Measurements from ENCODE around the gene USP31. TPM values are rescaled to one million over a fixed set of nuclear protein-coding genes. Genes with fewer than 3 reads are reported as not detected.

The USP31 gene
- total RNA-seq, 2 experiments from 2014 or later: 4.5 to 4.9 TPM

DNA sequence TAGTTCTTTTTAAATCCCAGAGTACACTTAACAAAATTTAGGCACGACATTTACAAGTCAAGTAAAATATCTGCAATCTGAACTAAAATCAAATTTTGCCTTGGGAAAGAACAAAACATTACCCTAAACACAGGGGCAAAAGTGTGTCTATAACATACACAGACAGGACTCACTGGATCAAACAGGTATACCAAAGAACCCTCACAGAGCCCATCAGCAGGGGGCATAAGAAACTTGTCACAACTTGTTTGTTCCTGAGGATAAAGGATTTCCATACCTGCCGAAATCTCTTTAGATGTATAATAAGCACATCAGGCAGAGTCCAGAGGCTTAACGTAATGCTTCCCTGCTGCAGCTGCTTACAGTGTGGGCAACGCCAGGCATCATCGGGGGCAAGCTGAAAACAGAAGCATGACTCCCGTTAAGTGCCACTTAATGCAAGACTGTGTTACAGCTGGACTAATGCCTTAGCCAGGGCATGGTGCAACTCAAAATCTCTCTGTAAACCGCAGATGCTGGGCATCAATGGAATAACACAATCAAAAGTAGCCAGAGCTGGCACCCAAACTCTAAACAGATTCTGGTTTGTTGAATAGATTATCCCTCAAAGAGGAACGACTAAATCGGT is 67.0 kb downstream of the USP31 start:
- TF ChIP-seq, protein P1, sequence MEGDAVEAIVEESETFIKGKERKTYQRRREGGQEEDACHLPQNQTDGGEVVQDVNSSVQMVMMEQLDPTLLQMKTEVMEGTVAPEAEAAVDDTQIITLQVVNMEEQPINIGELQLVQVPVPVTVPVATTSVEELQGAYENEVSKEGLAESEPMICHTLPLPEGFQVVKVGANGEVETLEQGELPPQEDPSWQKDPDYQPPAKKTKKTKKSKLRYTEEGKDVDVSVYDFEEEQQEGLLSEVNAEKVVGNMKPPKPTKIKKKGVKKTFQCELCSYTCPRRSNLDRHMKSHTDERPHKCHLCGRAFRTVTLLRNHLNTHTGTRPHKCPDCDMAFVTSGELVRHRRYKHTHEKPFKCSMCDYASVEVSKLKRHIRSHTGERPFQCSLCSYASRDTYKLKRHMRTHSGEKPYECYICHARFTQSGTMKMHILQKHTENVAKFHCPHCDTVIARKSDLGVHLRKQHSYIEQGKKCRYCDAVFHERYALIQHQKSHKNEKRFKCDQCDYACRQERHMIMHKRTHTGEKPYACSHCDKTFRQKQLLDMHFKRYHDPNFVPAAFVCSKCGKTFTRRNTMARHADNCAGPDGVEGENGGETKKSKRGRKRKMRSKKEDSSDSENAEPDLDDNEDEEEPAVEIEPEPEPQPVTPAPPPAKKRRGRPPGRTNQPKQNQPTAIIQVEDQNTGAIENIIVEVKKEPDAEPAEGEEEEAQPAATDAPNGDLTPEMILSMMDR (IDR thresholded peaks at IDR 0.05): no peak
- peaks cover 5% of the 10 kb centered on the region for H3K4me1 Mint-ChIP-seq (ENCODE audit: low read depth)
- POLR2A ChIA-PET: no interaction called here
- peaks cover 37% of the 10 kb centered on the region for H3K36me3 Mint-ChIP-seq (ENCODE audit: low read depth)
- CTCF ChIA-PET: no interaction called here
- intact Hi-C loops (cut with micrococcal nuclease): no loop called here
- no peak overlapping the region for H3K27ac Mint-ChIP-seq
- no peaks in the 10 kb centered on the region for H3K27me3 Mint-ChIP-seq
- no peak overlapping the region for H3K4me3 Mint-ChIP-seq
- H3K9me3 Mint-ChIP-seq: no peaks in the 10 kb centered on the region
- ATAC-seq (no peak), DNase-seq (no peak)

DNA sequence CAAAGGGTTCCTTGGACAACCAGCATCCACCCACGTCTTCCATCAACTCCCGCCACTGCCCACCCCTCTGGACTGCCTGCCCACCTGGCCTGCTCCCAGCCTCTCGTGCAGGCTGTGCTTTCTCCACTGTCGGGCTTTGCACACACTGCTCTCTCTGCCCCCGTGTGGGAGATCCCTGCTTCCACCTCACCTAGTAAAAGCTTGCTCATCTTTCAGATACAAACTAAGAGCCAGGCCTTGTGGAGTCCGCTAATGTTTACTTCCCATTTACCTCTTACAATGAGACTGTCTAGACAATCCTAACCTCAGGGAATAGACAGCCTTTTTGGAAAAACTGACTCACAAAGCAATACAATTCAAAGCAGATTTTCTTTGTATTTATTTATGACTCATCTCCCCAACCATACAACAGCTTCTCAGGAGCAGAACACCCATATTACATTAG is 67.6 kb downstream of the USP31 start:
- ChIA-PET CTCF (no interaction called here), POLR2A (no interaction called here)
- no peak overlapping the region for H3K4me3 Mint-ChIP-seq
- peaks cover 5% of the 10 kb centered on the region for H3K4me1 Mint-ChIP-seq (ENCODE audit: low read depth)
- intact Hi-C loops (cut with micrococcal nuclease): no loop called here
- H3K27ac Mint-ChIP-seq: no peak overlapping the region
- DNase-seq (no peak), ATAC-seq (no peak)
- no peaks in the 10 kb centered on the region for H3K9me3 Mint-ChIP-seq
- TF ChIP-seq, protein P1 (IDR thresholded peaks at IDR 0.05): no peak
- no peaks in the 10 kb centered on the region for H3K27me3 Mint-ChIP-seq
- H3K36me3 Mint-ChIP-seq (ENCODE audit: low read depth): peaks cover 40% of the 10 kb centered on the region

DNA sequence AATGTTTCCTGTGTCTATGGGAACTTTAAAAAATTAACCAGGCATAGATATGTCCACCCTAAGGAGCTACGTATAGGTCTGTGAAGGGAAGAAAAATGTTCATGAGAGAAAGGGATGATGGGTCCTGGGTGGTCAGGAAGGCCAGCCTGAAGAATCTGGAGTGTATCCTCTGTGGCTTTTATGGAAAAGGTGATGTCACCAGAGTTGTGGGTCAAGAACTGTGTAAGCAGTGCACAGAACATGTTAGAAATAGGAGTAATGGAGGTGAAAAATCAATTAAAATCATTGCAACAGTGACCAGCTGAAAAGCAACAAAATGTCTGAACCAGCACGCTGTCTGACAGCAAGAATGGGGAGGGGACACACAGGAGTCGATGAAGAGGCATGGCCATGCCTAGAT is 68.5 kb downstream of the USP31 start:
- no peaks in the 10 kb centered on the region for H3K9me3 Mint-ChIP-seq
- peaks cover 44% of the 10 kb centered on the region for H3K36me3 Mint-ChIP-seq (ENCODE audit: low read depth)
- H3K4me3 Mint-ChIP-seq: no peak overlapping the region
- intact Hi-C loops (cut with micrococcal nuclease): no loop called here
- ATAC-seq (no peak), DNase-seq (no peak)
- H3K27me3 Mint-ChIP-seq: no peaks in the 10 kb centered on the region
- POLR2A ChIA-PET: no interaction called here
- CTCF ChIA-PET: no interaction called here
- TF ChIP-seq, protein P1 (IDR thresholded peaks at IDR 0.05): no peak
- H3K27ac Mint-ChIP-seq: no peak overlapping the region
- peaks cover 5% of the 10 kb centered on the region for H3K4me1 Mint-ChIP-seq (ENCODE audit: low read depth)

DNA sequence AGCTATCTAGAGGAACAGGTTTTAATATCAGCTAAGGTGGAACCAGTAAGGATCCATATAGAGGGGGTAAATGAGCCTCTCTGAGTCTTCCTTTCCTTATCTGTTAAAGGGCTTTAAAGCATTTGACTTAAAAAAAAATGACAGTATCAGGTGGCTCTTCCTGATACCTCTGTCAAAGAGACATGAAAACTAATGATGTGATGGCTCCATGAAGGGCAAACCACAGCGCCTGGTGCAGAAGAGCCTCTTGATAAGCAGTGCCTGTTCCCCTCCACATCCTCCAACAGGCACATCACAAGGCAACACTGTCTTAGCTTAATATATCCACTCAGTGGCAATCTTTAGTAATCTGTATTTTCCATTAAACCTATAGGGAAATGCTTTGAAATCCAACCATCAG is 68.9 kb downstream of the USP31 start:
- H3K27me3 Mint-ChIP-seq: no peaks in the 10 kb centered on the region
- H3K27ac Mint-ChIP-seq: no peak overlapping the region
- H3K4me1 Mint-ChIP-seq (ENCODE audit: low read depth): peaks cover 5% of the 10 kb centered on the region
- TF ChIP-seq, protein P1 (IDR thresholded peaks at IDR 0.05): no peak
- H3K4me3 Mint-ChIP-seq: no peak overlapping the region
- H3K9me3 Mint-ChIP-seq: no peaks in the 10 kb centered on the region
- no peak for ATAC-seq
- POLR2A ChIA-PET: no interaction called here
- no peak for DNase-seq
- CTCF ChIA-PET: no interaction called here
- intact Hi-C loops (cut with micrococcal nuclease): no loop called here
- peaks cover 46% of the 10 kb centered on the region for H3K36me3 Mint-ChIP-seq (ENCODE audit: low read depth)

DNA sequence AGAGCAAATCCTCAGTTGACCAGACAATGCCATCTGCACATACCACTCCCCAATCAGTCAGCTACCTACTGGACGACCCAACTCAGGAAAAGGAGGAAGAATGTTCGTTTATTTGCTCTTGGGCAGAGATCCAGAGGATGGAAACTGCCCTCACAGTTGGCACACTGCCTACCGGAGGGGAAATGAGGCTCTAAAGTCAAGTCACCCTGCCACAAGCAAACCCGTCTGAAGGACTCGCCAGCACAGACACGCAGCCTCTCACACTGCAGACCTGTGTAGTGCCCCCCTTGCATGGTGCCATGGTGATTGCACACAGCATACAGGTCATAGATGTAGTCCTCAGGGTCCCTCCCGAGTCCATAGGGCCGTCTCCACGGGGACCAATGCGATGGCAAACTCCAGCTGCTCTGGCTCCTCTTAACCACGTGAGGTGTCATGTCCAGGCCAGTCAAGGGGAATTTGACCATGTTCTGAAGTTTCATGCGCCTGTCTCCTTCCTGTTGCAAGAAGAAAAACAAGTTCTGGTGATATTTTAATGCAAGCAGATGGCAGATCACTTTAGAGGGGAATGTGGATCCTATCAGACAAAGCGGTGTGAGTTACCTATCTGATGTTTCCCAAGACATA is 69.5 kb downstream of the USP31 start:
- no peak overlapping the region for H3K4me3 Mint-ChIP-seq
- H3K4me1 Mint-ChIP-seq (ENCODE audit: low read depth): peaks cover 5% of the 10 kb centered on the region
- H3K36me3 Mint-ChIP-seq (ENCODE audit: low read depth): peaks cover 44% of the 10 kb centered on the region
- no peak for ATAC-seq
- DNase-seq: no peak
- ChIA-PET CTCF (no interaction called here), POLR2A (no interaction called here)
- TF ChIP-seq, protein P1 (IDR thresholded peaks at IDR 0.05): no peak
- no peaks in the 10 kb centered on the region for H3K27me3 Mint-ChIP-seq
- H3K27ac Mint-ChIP-seq: no peak overlapping the region
- intact Hi-C loops (cut with micrococcal nuclease): no loop called here
- H3K9me3 Mint-ChIP-seq: no peaks in the 10 kb centered on the region
